ENCODE results near the gene PRPF8. TPM values are rescaled to one million over a fixed set of nuclear protein-coding genes. Genes with fewer than 3 reads are reported as not detected.

Gene PRPF8
- total and polyA plus RNA-seq, 2 of the 8 experiments (the other 6 are each of a cell fraction or from before 2014, with no cell fraction given) = 329 to 337 TPM

- TF ChIP-seq CHD7 (IDR thresholded peaks at IDR 0.05; ENCODE audit: insufficient replicate concordance, low read length) (no peak), SUZ12 (IDR thresholded peaks at IDR 0.05; ENCODE audit: low read length) (no peak), SIN3A (conservative IDR thresholded peaks at IDR 0.05 in 1 of 2, IDR thresholded peaks at IDR 0.05 in 1 of 2; ENCODE audit: low read depth in 1 of 2, low read length in 2 of 2) (no peak), CHD1 (IDR thresholded peaks at IDR 0.05; ENCODE audit: low read depth, low read length) (no peak), SRF (IDR thresholded peaks at IDR 0.05; ENCODE audit: low read depth, low read length) (no peak), KDM4A (IDR thresholded peaks at IDR 0.05; ENCODE audit: low read depth, low read length, severe bottlenecking) (no peak), USF2 (IDR thresholded peaks at IDR 0.05; ENCODE audit: low read length) (no peak), POLR2AphosphoS5 (IDR thresholded peaks at IDR 0.05; ENCODE audit: low read depth, low read length) (no peak), TCF12 (IDR thresholded peaks at IDR 0.05; ENCODE audit: low read depth, low read length) (no peak), SIX5 (IDR thresholded peaks at IDR 0.05; ENCODE audit: low read depth, low read length) (no peak), RAD21 (IDR thresholded peaks at IDR 0.05 in 1 of 2, conservative IDR thresholded peaks at IDR 0.05 in 1 of 2; ENCODE audit: low read depth in 2 of 2, low read length in 2 of 2) (no peak)
Measured at GRCh38 chr17:1697681-1698080, 13.0 kb upstream of the PRPF8 start (continued).
